SU-DHL-6 (cell line): Measurements from ENCODE around the gene SORBS2.
"Not testable (repeated sequence)": the region's sequence is repeated elsewhere in the genome, so short reads cannot be mapped to it uniquely, and the experiment has no call there.

Source experiments
- H2AFZ ChIP-seq: fragments of 200-600 bp; sonication (generic); 2 replicates; pipeline ENCODE4 v1.6.1; 2014; ENCODE audit warnings: low read depth, mild to moderate bottlenecking, moderate library complexity, mixed read lengths, antibody characterized with exemption, low read length; ENCODE audit not compliant: severe bottlenecking
- H3F3A ChIP-seq: fragments of 200-600 bp; shearing (Covaris generic); 2 replicates; pipeline ENCODE4 v1.6.0; 2016; ENCODE audit warnings: antibody characterized with exemption, mild to moderate bottlenecking; ENCODE audit not compliant: insufficient read depth
- H3K27ac ChIP-seq: fragments of 200-600 bp; sonication (generic); 2 replicates; pipeline ENCODE4 v1.5.1; 2016; ENCODE audit warnings: low read depth, mild to moderate bottlenecking, low read length, moderate library complexity, mixed read lengths
- H3K27me3 ChIP-seq: fragments of 200-600 bp; sonication (generic), shearing (Covaris generic); 2 replicates; pipeline ENCODE4 v1.6.0; 2014; ENCODE audit warnings: mild to moderate bottlenecking, low read length
- H3K36me3 ChIP-seq: fragments of 200-600 bp; sonication (generic); 2 replicates; pipeline ENCODE4 v1.6.1; 2014; ENCODE audit warnings: mild to moderate bottlenecking, low read length, mixed read lengths
- H3K4me2 ChIP-seq: fragments of 300-600, 200-600 bp; shearing (Covaris generic), sonication (generic); 2 replicates; pipeline ENCODE4 v1.6.0; 2014; ENCODE audit warnings: low read length, low read depth, mild to moderate bottlenecking; ENCODE audit not compliant: poor library complexity, severe bottlenecking
- H3K4me3 ChIP-seq: fragments of 200-600 bp; sonication (generic); 2 replicates; pipeline ENCODE4 v1.5.1; 2014; ENCODE audit warnings: antibody characterized with exemption, low read length, mild to moderate bottlenecking, mixed read lengths; ENCODE audit not compliant: insufficient read depth, poor library complexity, severe bottlenecking
- H3K79me2 ChIP-seq: fragments of 200-600 bp; sonication (generic); 2 replicates; pipeline ENCODE4 v1.6.1; 2014; ENCODE audit warnings: mild to moderate bottlenecking, low read length, moderate library complexity; ENCODE audit not compliant: insufficient read depth
- H3K9ac ChIP-seq: fragments of 200-600 bp; sonication (generic); 2 replicates; pipeline ENCODE4 v1.7.0; 2014; ENCODE audit warnings: mild to moderate bottlenecking, low read length
- H3K9me2 ChIP-seq: fragments of 200-600 bp; sonication (generic); replicated peaks from 2 replicates; pipeline ENCODE4 v1.6.1; 2014; ENCODE audit warnings: low read length; ENCODE audit not compliant: insufficient read depth
- H3K9me3 ChIP-seq: fragments of 200-600 bp; sonication (generic); 2 replicates; pipeline ENCODE4 v1.6.1; 2014; ENCODE audit warnings: low read length, mixed read lengths; ENCODE audit not compliant: insufficient read depth
- H4K20me1 ChIP-seq: fragments of 200-600 bp; sonication (generic); 2 replicates; pipeline ENCODE4 v1.6.1; 2014; ENCODE audit warnings: low read depth, mild to moderate bottlenecking, antibody characterized with exemption, low read length, moderate library complexity, mixed read lengths
- EZH2phosphoT487 ChIP-seq: fragments of 200-600 bp; sonication (generic), shearing (Covaris generic); conservative IDR thresholded peaks from 2 replicates; pipeline ENCODE4 v1.6.1; 2018; ENCODE audit warnings: mild to moderate bottlenecking, antibody characterized with exemption, low read length, moderate library complexity, mixed read lengths
- TF ChIP-seq, protein P1 (sequence below): fragments of 200-600 bp; sonication (generic); IDR thresholded peaks from one replicate; pipeline ENCODE4 v1.5.1; 2017; ENCODE audit warnings: antibody characterized with exemption, mild to moderate bottlenecking, low read length, moderate library complexity; ENCODE audit not compliant: insufficient read depth, poor library complexity, severe bottlenecking

Gene SORBS2

DNA sequence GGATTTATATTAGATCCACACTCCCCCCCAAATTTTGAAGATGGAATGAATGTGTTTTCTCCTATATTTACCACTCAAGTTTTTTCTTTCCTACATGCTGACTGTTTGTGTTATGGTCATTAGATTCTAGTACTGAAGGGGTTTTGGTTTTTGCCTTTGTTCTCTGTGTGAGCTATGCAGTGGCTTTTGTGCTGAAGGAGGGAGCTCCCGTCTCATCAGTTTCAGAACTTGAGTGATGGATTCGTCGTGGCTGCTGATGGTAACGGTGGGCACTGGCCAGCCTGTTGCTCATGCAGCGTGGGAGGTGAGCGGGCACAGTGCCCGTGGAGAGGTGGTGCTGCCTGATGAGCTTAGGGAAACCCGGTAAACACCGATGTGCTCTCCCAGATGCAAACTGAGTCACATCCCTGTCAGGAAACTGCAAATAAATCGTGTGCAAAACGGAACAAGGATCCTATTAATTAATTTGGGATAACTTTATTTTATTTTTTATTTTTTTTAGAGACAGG, 101.5 kb downstream of the SORBS2 start:
- H4K20me1 ChIP-seq, result no peaks in the 10 kb centered on the region
- no peak overlapping the region for H3K27ac ChIP-seq
- no peak overlapping the region for H2AFZ ChIP-seq
- no peak overlapping the region for H3K4me3 ChIP-seq
- no peaks in the 10 kb centered on the region for H3K27me3 ChIP-seq
- no peaks in the 10 kb centered on the region for H3K79me2 ChIP-seq
- peaks cover 4% of the 10 kb centered on the region; the same call in 1 of the 2 replicates for H3K9me3 ChIP-seq
- H3K4me2 ChIP-seq, result no peak overlapping the region
- H3K9me2 ChIP-seq, result no peaks in the 10 kb centered on the region
- H3F3A ChIP-seq, result no peaks in the 10 kb centered on the region
- no peak for TF ChIP-seq EZH2phosphoT487
- TF ChIP-seq, protein P1, sequence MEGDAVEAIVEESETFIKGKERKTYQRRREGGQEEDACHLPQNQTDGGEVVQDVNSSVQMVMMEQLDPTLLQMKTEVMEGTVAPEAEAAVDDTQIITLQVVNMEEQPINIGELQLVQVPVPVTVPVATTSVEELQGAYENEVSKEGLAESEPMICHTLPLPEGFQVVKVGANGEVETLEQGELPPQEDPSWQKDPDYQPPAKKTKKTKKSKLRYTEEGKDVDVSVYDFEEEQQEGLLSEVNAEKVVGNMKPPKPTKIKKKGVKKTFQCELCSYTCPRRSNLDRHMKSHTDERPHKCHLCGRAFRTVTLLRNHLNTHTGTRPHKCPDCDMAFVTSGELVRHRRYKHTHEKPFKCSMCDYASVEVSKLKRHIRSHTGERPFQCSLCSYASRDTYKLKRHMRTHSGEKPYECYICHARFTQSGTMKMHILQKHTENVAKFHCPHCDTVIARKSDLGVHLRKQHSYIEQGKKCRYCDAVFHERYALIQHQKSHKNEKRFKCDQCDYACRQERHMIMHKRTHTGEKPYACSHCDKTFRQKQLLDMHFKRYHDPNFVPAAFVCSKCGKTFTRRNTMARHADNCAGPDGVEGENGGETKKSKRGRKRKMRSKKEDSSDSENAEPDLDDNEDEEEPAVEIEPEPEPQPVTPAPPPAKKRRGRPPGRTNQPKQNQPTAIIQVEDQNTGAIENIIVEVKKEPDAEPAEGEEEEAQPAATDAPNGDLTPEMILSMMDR, result no peak
- no peaks in the 10 kb centered on the region for H3K36me3 ChIP-seq
- no peak overlapping the region for H3K9ac ChIP-seq

DNA sequence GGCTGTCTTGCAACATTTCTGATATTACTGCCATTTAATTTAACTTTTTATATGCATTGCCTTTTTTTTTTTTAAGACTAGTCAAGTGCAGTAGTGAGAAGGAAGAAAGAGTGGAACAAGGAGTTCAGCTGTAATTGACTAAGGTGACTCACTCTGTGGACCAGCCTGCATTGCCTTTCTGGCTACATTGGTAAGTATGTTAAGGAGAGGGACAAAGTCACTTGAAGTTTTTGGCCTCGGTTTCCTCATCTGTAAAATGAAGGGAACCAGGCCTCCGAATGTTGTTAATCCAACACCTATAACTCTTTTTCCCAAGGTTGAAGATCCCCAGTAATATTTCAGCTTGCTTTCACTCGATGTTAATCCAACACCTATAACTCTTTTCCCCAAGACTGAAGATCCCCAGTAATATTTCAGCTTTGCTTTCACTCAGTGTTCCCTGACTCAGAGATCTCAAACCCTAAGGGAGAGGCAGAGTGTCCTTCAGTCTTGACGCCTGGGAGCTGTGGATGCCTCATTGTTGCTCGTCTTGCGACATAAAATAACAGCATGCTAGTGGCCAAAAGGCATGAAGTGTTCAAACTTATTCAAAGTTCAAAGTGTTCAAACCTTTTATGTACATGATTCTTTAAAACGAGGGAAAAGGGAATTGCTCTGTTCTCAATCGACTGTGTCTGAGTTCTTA, 102.0 kb downstream of the SORBS2 start:
- H3K9me3 ChIP-seq, result peaks cover 4% of the 10 kb centered on the region; the same call in 1 of the 2 replicates
- H3K9ac ChIP-seq, result no peak overlapping the region
- TF ChIP-seq, protein P1, result no peak
- no peak for TF ChIP-seq EZH2phosphoT487
- H3K79me2 ChIP-seq, result no peaks in the 10 kb centered on the region
- H3K4me2 ChIP-seq, result no peak overlapping the region
- no peak overlapping the region for H2AFZ ChIP-seq
- H3K9me2 ChIP-seq, result no peaks in the 10 kb centered on the region
- H3F3A ChIP-seq, result no peaks in the 10 kb centered on the region
- no peaks in the 10 kb centered on the region for H3K27me3 ChIP-seq
- no peak overlapping the region for H3K27ac ChIP-seq
- no peaks in the 10 kb centered on the region for H3K36me3 ChIP-seq
- no peak overlapping the region for H3K4me3 ChIP-seq
- no peaks in the 10 kb centered on the region for H4K20me1 ChIP-seq

DNA sequence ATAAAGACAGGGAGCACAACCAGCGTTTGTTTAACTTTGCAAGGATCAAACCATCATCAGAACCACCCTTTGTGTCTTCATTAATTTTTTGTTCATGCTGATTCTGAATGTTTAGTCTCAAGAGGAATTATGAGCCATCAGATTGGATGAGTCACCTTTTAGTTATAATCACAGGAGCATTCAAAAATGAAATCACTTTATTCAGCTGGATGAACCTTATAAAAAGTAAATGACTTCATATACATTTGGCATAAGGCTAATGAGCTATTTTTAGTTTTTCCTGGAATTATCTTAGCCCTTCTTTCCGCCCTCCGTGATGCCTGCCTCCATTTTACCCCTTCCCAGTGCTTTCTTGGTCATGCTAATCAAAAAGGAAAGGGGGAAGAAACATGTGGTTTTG, 103.6 kb downstream of the SORBS2 start:
- no peaks in the 10 kb centered on the region for H3K36me3 ChIP-seq
- H4K20me1 ChIP-seq, result no peaks in the 10 kb centered on the region
- no peaks in the 10 kb centered on the region for H3F3A ChIP-seq
- no peaks in the 10 kb centered on the region for H3K9me2 ChIP-seq
- no peak overlapping the region for H3K9ac ChIP-seq
- H2AFZ ChIP-seq, result no peak overlapping the region
- H3K4me3 ChIP-seq, result no peak overlapping the region
- H3K4me2 ChIP-seq, result no peak overlapping the region
- H3K27me3 ChIP-seq, result no peaks in the 10 kb centered on the region
- H3K9me3 ChIP-seq, result peaks cover 4% of the 10 kb centered on the region; the same call in 1 of the 2 replicates
- no peak overlapping the region for H3K27ac ChIP-seq
- no peaks in the 10 kb centered on the region for H3K79me2 ChIP-seq
- TF ChIP-seq EZH2phosphoT487, result no peak
- TF ChIP-seq, protein P1, result no peak

DNA sequence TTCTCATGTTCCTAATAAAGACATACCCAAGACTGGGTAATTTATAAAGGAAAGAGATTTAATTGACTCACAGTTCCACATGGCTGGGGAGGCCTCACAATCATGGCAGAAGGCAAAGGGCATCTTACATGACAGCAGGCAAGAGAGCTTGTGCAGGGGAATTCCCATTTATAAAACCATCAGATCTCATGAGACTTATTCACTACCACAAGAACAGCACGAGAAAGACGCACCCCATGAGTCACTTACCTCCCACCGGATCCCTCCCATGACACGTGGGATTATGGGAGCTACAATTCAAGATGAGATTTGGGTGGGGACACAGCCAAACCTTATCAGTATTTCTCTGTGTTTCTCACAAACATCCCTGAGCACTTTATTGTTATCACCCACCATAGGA, 104.4 kb downstream of the SORBS2 start:
- not testable (repeated sequence) for H3K9ac ChIP-seq, H3K36me3 ChIP-seq, H3K27me3 ChIP-seq, H2AFZ ChIP-seq, H3K27ac ChIP-seq, H3K79me2 ChIP-seq, H4K20me1 ChIP-seq, H3K9me3 ChIP-seq, H3K4me2 ChIP-seq, H3K9me2 ChIP-seq, H3K4me3 ChIP-seq, H3F3A ChIP-seq
